ENCODE measurements around the gene KCNB1.

KCNB1 gene

GRCh38 chr20:49385465-49385864, 97.0 kb downstream of the KCNB1 start:
- no peak overlapping the region for H2AK5ac ChIP-seq (ENCODE audit: low read depth, low read length)
- H3K4me1 ChIP-seq (ENCODE audit: control insufficient read depth in 2 of 2, insufficient read depth in 1 of 2, low read depth in 1 of 2, low read length in 2 of 2) = peaks cover 9% of the 10 kb centered on the region in 2 donors
- H3K23ac ChIP-seq (ENCODE audit: low read depth, low read length, poor library complexity) = no peak overlapping the region
- no peak overlapping the region for H2BK15ac ChIP-seq (ENCODE audit: low read length)
- no peak overlapping the region for H3K27ac ChIP-seq (replicated peaks; ENCODE audit: low read length)
- H3K9ac ChIP-seq (ENCODE audit: low read depth, low read length, poor library complexity) = no peak overlapping the region
- no peaks in the 10 kb centered on the region for H3K79me1 ChIP-seq (ENCODE audit: low read depth, low read length)
- H2AFZ ChIP-seq (ENCODE audit: low read length) = peak overlapping the region; percentile 40
- no CpG with 5 or more reads among the region's 1 CpG for WGBS, 2 donors (ENCODE audit: extremely low coverage in 2 of 2, insufficient read length in 2 of 2, insufficient replicate concordance in 1 of 2)
- no peak overlapping the region for H2BK12ac ChIP-seq (ENCODE audit: low read length)
- no peak overlapping the region for H2BK120ac ChIP-seq (ENCODE audit: low read depth, low read length)
- DNase-seq (ENCODE audit: low spot score) = no peak
- no peaks in the 10 kb centered on the region for H3K9me3 ChIP-seq (replicated peaks in 1 of 2; ENCODE audit: control insufficient read depth in 2 of 2, insufficient read depth in 1 of 2, low read depth in 1 of 2, low read length in 2 of 2)
- H2BK5ac ChIP-seq (ENCODE audit: low read length) = no peak overlapping the region
- H3K4ac ChIP-seq (ENCODE audit: low read length) = no peak overlapping the region
- H4K8ac ChIP-seq (ENCODE audit: low read depth, low read length) = no peak overlapping the region
- no peak overlapping the region for H3K4me2 ChIP-seq (ENCODE audit: insufficient read depth, low read length, poor library complexity, severe bottlenecking)
- H3K36me3 ChIP-seq (replicated peaks in 1 of 2; ENCODE audit: control insufficient read depth in 2 of 2, insufficient read depth in 2 of 2, low read length in 2 of 2) = no peaks in the 10 kb centered on the region
- H3K27me3 ChIP-seq (ENCODE audit: control insufficient read depth in 3 of 3, insufficient read depth in 3 of 3, low read depth in 1 of 3, low read length in 3 of 3) = no peaks in the 10 kb centered on the region
- H3K18ac ChIP-seq (ENCODE audit: low read length) = no peak overlapping the region
- H3K14ac ChIP-seq (ENCODE audit: low read length) = no peak overlapping the region
- no peak overlapping the region for H3K4me3 ChIP-seq (ENCODE audit: low read length in 2 of 2)
- H4K91ac ChIP-seq (ENCODE audit: low read depth, low read length, poor library complexity) = no peak overlapping the region

GRCh38 chr20:49384437-49385434, 97.7 kb downstream of the KCNB1 start:
- Histone ChIP-seq H3K27me3 (ENCODE audit: control insufficient read depth in 3 of 3, insufficient read depth in 3 of 3, low read depth in 1 of 3, low read length in 3 of 3) (no peaks in the 10 kb centered on the region), H4K91ac (ENCODE audit: low read depth, low read length, poor library complexity) (no peak overlapping the region), H2BK120ac (ENCODE audit: low read depth, low read length) (peak overlapping the region; percentile 33), H3K79me1 (ENCODE audit: low read depth, low read length) (no peaks in the 10 kb centered on the region), H3K27ac (replicated peaks; ENCODE audit: low read length) (no peak overlapping the region), H4K8ac (ENCODE audit: low read depth, low read length) (no peak overlapping the region), H3K4me2 (ENCODE audit: insufficient read depth, low read length, poor library complexity, severe bottlenecking) (no peak overlapping the region), H3K23ac (ENCODE audit: low read depth, low read length, poor library complexity) (no peak overlapping the region), H2AFZ (ENCODE audit: low read length) (no peak overlapping the region), H3K4me3 (ENCODE audit: low read length in 2 of 2) (no peak overlapping the region), H3K9me3 (replicated peaks in 1 of 2; ENCODE audit: control insufficient read depth in 2 of 2, insufficient read depth in 1 of 2, low read depth in 1 of 2, low read length in 2 of 2) (no peaks in the 10 kb centered on the region), H3K9ac (ENCODE audit: low read depth, low read length, poor library complexity) (no peak overlapping the region), H3K18ac (ENCODE audit: low read length) (peak overlapping the region; percentile 54), H3K4me1 (ENCODE audit: control insufficient read depth in 2 of 2, insufficient read depth in 1 of 2, low read depth in 1 of 2, low read length in 2 of 2) (peaks cover 14 to 15% of the 10 kb centered on the region in 2 donors), H3K14ac (ENCODE audit: low read length) (no peak overlapping the region), H2BK12ac (ENCODE audit: low read length) (no peak overlapping the region), H2AK5ac (ENCODE audit: low read depth, low read length) (no peak overlapping the region), H2BK15ac (ENCODE audit: low read length) (no peak overlapping the region), H3K36me3 (replicated peaks in 1 of 2; ENCODE audit: control insufficient read depth in 2 of 2, insufficient read depth in 2 of 2, low read length in 2 of 2) (no peaks in the 10 kb centered on the region), H2BK5ac (ENCODE audit: low read length) (no peak overlapping the region), H3K4ac (ENCODE audit: low read length) (no peak overlapping the region)
- no CpG with 5 or more reads among the region's 16 CpGs for WGBS, 2 donors (ENCODE audit: extremely low coverage in 2 of 2, insufficient read length in 2 of 2, insufficient replicate concordance in 1 of 2)
- DNase-seq (ENCODE audit: low spot score) = peak; percentile 85

GRCh38 chr20:49381558-49382493, 100.6 kb downstream of the KCNB1 start:
- Histone ChIP-seq H2AK5ac (ENCODE audit: low read depth, low read length) (no peak overlapping the region), H3K4me2 (ENCODE audit: insufficient read depth, low read length, poor library complexity, severe bottlenecking) (no peak overlapping the region), H2AFZ (ENCODE audit: low read length) (no peak overlapping the region), H2BK120ac (ENCODE audit: low read depth, low read length) (no peak overlapping the region), H3K23ac (ENCODE audit: low read depth, low read length, poor library complexity) (peak overlapping the region; percentile 59), H3K18ac (ENCODE audit: low read length) (peak overlapping the region; percentile 66), H3K14ac (ENCODE audit: low read length) (no peak overlapping the region), H3K4me1 (ENCODE audit: control insufficient read depth in 2 of 2, insufficient read depth in 1 of 2, low read depth in 1 of 2, low read length in 2 of 2) (peaks cover 10 to 11% of the 10 kb centered on the region in 2 donors), H4K91ac (ENCODE audit: low read depth, low read length, poor library complexity) (no peak overlapping the region), H3K4me3 (ENCODE audit: low read length in 2 of 2) (no peak overlapping the region), H3K4ac (ENCODE audit: low read length) (no peak overlapping the region), H3K27me3 (ENCODE audit: control insufficient read depth in 3 of 3, insufficient read depth in 3 of 3, low read depth in 1 of 3, low read length in 3 of 3) (no peaks in the 10 kb centered on the region), H3K27ac (replicated peaks; ENCODE audit: low read length) (no peak overlapping the region), H3K9ac (ENCODE audit: low read depth, low read length, poor library complexity) (no peak overlapping the region), H2BK5ac (ENCODE audit: low read length) (peak overlapping the region; percentile 19), H2BK12ac (ENCODE audit: low read length) (no peak overlapping the region), H3K9me3 (replicated peaks in 1 of 2; ENCODE audit: control insufficient read depth in 2 of 2, insufficient read depth in 1 of 2, low read depth in 1 of 2, low read length in 2 of 2) (no peaks in the 10 kb centered on the region), H2BK15ac (ENCODE audit: low read length) (no peak overlapping the region), H4K8ac (ENCODE audit: low read depth, low read length) (peak overlapping the region; percentile 21), H3K79me1 (ENCODE audit: low read depth, low read length) (no peaks in the 10 kb centered on the region), H3K36me3 (replicated peaks in 1 of 2; ENCODE audit: control insufficient read depth in 2 of 2, insufficient read depth in 2 of 2, low read length in 2 of 2) (no peaks in the 10 kb centered on the region)
- no peak for DNase-seq (ENCODE audit: low spot score)
- no CpG with 5 or more reads among the region's 14 CpGs for WGBS, 2 donors (ENCODE audit: extremely low coverage in 2 of 2, insufficient read length in 2 of 2, insufficient replicate concordance in 1 of 2)
